Measurements from ENCODE around the gene TCF19.
"Not testable (repeated sequence)": the region's sequence is repeated elsewhere in the genome, so short reads cannot be mapped to it uniquely, and the experiment has no call there.

Gene TCF19

GRCh38 chr6:31183287-31183686, 24.9 kb downstream of the TCF19 start:
- not testable (repeated sequence) for DNase-seq (ENCODE audit: low read depth)

- DNase-seq (ENCODE audit: low read depth) = not testable (repeated sequence)
Observed at GRCh38 chr6:31183859-31184258, 25.5 kb downstream of the TCF19 start.

GRCh38 chr6:31185695-31186051, 27.3 kb downstream of the TCF19 start:
- DNase-seq (ENCODE audit: low read depth) = not testable (repeated sequence)

GRCh38 chr6:31186052-31186734, 27.8 kb downstream of the TCF19 start:
- DNase-seq (ENCODE audit: low read depth) = no peak

GRCh38 chr6:31187780-31188194, 29.4 kb downstream of the TCF19 start:
- DNase-seq (ENCODE audit: low read depth) = no peak

GRCh38 chr6:31189223-31189622, 30.8 kb downstream of the TCF19 start:
- not testable (repeated sequence) for DNase-seq (ENCODE audit: low read depth)

- DNase-seq (ENCODE audit: low read depth) = no peak
Observed at GRCh38 chr6:31190488-31190887, 32.1 kb downstream of the TCF19 start.

- not testable (repeated sequence) for DNase-seq (ENCODE audit: low read depth)
Observed at GRCh38 chr6:31192431-31193105, 34.2 kb downstream of the TCF19 start.

GRCh38 chr6:31193206-31193605, 34.8 kb downstream of the TCF19 start:
- no peak for DNase-seq (ENCODE audit: low read depth)

GRCh38 chr6:31194061-31194834, 35.9 kb downstream of the TCF19 start:
- DNase-seq (ENCODE audit: low read depth) = no peak

GRCh38 chr6:31195308-31195979, 37.1 kb downstream of the TCF19 start:
- DNase-seq (ENCODE audit: low read depth) = not testable (repeated sequence)

GRCh38 chr6:31196251-31197022, 38.0 kb downstream of the TCF19 start:
- DNase-seq (ENCODE audit: low read depth) = not testable (repeated sequence)

- DNase-seq (ENCODE audit: low read depth) = peak; percentile 87
Observed at GRCh38 chr6:31197559-31198305, 39.3 kb downstream of the TCF19 start.

GRCh38 chr6:31199105-31199452, 40.7 kb downstream of the TCF19 start:
- not testable (repeated sequence) for DNase-seq (ENCODE audit: low read depth)

- no peak for DNase-seq (ENCODE audit: low read depth)
Observed at GRCh38 chr6:31202259-31203166, 44.1 kb downstream of the TCF19 start.

GRCh38 chr6:31203345-31203979, 45.1 kb downstream of the TCF19 start:
- DNase-seq (ENCODE audit: low read depth) = peak; percentile 58

- DNase-seq (ENCODE audit: low read depth) = no peak
Observed at GRCh38 chr6:31204751-31205145, 46.4 kb downstream of the TCF19 start.

- no peak for DNase-seq (ENCODE audit: low read depth)
Observed at GRCh38 chr6:31205638-31206037, 47.2 kb downstream of the TCF19 start.

GRCh38 chr6:31208506-31208905, 50.1 kb downstream of the TCF19 start:
- no peak for DNase-seq (ENCODE audit: low read depth)

All from activated T-cell treated with anti-CD3 and anti-CD28 coated beads for 48 hours (primary cell).